Gastroesophageal sphincter (tissue), 3 donors: Measurements from ENCODE around the gene LRFN2.

Experiments used
- POLR2A ChIP-seq, 2 donors: fragments of 450-650 bp; IDR thresholded peaks; one replicate each; pipeline ENCODE4 v1.6.1; 2017; ENCODE audit warnings: antibody characterized with exemption in 2 of 2, mild to moderate bottlenecking in 2 of 2, moderate library complexity in 1 of 2
- POLR2AphosphoS5 ChIP-seq: sonication (generic); formaldehyde crosslinking; IDR thresholded peaks from one replicate; pipeline ENCODE4 v1.6.1; 2017; ENCODE audit warnings: antibody characterized with exemption
- TF ChIP-seq, protein P1 (sequence below), 4 experiments: fragments of 200-600 bp in 2 of 4; fragments of 450-650 bp in 2 of 4; sonication (generic) in 1 of 4; IDR thresholded peaks; one replicate each; pipeline ENCODE4 v1.5.1; 2017 to 2019; ENCODE audit warnings: antibody characterized with exemption in 4 of 4, mild to moderate bottlenecking in 2 of 4, moderate library complexity in 2 of 4

DNA sequence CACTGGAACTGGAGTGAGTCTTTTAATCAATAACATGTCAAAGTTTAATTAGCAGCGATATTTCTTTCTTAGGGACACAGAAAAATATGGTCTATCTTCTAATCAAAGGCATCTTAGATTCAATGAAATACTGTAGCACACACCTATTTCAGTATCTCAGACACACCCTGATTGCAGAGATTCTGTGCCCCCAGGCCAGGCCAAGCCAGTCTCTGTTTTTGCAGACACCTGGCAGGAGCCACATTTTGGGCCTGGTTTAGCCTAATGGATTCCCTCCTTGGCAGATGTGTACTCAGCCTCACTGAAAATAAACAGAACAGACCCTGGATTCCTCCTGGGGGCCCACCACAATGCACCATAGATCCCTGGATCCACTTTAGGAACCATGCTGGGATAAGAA is 74.8 kb downstream of the LRFN2 start:
- TF ChIP-seq, protein P1, sequence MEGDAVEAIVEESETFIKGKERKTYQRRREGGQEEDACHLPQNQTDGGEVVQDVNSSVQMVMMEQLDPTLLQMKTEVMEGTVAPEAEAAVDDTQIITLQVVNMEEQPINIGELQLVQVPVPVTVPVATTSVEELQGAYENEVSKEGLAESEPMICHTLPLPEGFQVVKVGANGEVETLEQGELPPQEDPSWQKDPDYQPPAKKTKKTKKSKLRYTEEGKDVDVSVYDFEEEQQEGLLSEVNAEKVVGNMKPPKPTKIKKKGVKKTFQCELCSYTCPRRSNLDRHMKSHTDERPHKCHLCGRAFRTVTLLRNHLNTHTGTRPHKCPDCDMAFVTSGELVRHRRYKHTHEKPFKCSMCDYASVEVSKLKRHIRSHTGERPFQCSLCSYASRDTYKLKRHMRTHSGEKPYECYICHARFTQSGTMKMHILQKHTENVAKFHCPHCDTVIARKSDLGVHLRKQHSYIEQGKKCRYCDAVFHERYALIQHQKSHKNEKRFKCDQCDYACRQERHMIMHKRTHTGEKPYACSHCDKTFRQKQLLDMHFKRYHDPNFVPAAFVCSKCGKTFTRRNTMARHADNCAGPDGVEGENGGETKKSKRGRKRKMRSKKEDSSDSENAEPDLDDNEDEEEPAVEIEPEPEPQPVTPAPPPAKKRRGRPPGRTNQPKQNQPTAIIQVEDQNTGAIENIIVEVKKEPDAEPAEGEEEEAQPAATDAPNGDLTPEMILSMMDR (IDR thresholded peaks at IDR 0.05), result no peak
- TF ChIP-seq POLR2AphosphoS5 (no peak), POLR2A (IDR thresholded peaks at IDR 0.05) (no peak)
